ENCODE results near the gene ARHGEF17.

The ARHGEF17 gene

DNA sequence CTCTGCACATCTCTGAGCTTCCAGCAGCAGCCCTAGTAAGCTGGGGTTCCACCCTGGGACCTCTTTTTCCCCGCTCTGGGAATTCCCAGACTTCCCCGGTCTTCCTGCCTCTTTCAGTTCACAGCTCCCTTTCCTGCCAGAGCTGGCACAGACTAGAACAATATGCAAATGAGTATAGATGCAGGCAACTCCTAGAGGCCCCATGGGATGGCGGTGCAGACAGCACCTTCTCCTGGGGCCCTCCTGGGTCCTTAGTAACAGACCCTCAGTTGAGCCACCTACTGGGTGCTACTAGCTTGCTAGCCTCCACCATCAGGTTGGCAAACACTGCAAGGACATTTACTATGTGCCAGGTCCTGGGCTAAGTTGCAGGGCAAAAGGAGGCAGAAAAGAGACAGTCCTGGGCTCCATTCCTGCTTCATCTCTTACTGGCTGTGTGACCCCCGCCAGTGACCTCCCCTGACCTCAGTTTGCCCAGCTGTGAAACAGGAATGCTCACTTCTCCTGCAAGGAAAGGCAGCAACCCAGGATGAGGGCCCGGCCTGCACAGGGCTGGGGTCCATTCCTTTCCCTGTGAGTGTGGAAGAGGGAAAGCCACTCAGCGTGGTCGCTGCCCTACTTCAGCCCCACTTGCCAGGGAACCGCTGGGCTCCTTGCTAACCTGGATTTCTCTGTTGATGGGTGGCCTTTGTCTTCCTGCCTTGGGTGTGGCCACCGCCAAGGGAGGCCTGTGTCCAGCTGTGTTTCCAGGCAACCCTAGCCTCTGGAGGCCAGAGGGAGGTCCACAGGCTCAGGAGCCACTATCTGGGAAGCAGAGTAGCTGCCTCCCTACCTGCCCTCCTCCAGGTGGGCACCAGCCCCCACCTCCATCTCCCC lies 75.4 kb downstream of the ARHGEF17 start:
- no peak for DNase-seq

DNA sequence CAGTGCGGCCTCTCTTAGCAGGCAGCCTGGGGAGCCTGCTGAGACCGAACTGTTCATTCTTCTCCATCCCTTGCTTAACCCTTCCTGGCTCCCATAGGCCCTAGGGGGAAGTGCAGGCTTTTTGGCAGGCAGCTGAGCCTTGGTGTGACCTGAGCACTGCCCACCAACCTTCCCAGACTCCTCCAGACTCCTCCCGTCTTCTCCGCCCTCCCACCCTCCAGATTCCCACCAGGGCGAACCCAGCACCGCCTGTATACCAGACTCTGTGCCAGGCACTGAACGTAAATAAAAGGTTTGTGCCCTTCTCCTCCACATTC lies 76.0 kb downstream of the ARHGEF17 start:
- no peak for DNase-seq

- DNase-seq = no peak
These were observed 76.4 kb downstream of the ARHGEF17 start for GRCh38 chr11:73384531-73384871.

- DNase-seq = peak; percentile 61 to 90
These were observed 77.0 kb downstream of the ARHGEF17 start for GRCh38 chr11:73384872-73385689.

- peak in 1 of 2 donors; percentile 17 for DNase-seq
These were observed 77.9 kb downstream of the ARHGEF17 start for GRCh38 chr11:73386016-73386415.

- no peak for DNase-seq
These were observed 78.5 kb downstream of the ARHGEF17 start for GRCh38 chr11:73386546-73386945.

DNA sequence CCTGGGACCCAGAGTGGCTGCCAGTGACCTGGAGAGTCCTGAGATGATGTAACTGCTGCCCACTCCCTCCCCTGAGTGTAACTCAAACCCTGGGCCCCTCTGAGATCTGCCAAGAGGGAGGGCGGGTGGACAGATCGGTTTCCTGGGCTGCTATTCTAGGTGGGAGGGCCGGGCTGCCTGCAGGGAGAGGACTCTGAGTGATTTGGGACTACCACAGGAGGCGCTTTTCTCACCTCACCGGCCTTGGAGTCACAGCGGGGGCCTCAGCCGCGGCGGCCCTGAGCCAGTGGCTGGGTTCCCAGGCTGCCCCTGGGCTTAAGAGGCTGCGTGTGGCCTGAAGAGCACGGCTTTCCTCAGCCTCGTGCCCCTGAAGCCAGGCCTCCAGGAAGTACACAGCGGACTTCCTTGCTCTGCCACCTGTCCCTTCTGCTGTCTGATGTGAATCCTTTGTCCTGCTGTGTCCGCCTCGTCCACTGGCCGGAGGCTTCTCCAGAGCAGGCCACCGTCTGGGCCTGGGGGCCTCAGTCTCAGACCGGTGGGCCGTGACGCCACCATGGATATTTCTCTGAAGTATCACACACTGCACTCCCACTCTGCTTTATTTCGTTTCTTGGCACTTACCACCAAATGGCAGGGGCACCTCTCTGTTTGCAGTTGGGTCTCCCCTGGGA lies 79.7 kb downstream of the ARHGEF17 start:
- DNase-seq = no peak

DNA sequence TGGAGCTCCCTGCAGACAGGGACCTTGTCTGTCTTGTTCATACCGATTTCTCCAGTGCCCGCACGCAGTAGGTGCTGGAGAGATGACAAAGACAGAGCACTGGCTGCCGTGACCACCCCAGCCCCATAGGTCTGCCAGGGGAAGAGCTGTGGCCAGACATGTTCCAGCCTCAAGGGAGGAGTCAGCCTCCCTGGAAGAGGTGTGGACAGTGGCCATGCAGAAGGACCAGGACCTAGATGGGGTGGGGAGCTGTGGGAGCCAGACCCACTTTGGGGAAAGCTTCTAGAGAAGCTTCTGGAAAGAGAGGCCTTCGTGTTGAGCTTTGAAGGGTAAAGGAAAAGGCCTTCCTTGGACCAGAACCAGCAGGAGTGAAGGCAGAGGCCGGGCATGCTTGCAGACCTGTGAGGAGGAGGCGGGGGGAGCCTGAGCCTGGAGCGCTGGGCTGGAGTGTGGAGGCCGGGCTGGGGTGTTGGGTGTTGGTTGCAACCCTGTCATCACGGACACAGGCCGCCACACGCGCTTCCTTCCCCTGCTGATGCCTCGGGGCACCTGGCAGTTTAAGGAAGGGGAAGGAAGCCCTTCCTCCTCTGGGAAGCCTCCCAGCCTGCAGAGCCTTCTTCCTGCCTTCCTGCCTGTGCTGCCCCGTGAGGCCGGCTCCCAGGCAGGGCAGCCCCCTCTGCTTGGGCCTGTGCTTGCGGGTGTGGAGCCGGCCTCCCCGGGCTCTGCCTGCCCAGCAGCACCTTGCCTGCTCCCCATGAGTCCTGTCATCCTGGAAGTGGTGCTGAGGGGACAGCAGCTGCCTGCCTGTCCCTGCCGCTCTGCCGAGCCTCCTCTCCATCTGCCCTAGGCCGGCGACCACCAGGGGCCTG lies 80.4 kb downstream of the ARHGEF17 start:
- DNase-seq = peak in 1 of 2 donors; percentile 18

- no peak for DNase-seq
These were observed 81.1 kb downstream of the ARHGEF17 start for GRCh38 chr11:73389134-73389525.

DNA sequence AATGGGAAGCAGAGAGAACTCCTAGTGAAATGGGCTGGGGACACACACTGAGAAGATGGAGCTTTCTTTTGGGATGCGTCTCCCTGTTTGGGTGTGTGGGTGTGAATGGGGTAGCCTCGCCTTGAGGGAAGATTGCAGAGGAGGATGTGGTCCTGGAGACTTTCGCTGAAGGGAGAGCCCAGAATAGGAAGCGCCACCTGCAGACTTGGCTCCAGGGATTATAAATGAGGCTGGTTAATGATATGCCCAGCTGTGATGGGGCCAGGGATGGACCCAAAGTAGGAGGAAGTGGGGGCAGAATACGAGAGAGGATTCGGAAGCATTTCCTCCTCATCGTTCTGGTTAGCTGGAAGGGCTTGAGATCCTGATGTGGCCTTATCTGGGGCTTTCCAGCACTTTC lies 81.8 kb downstream of the ARHGEF17 start:
- DNase-seq = no peak

GRCh38 chr11:73390601-73391565 lies 82.8 kb downstream of the ARHGEF17 start:
- DNase-seq = no peak

DNA sequence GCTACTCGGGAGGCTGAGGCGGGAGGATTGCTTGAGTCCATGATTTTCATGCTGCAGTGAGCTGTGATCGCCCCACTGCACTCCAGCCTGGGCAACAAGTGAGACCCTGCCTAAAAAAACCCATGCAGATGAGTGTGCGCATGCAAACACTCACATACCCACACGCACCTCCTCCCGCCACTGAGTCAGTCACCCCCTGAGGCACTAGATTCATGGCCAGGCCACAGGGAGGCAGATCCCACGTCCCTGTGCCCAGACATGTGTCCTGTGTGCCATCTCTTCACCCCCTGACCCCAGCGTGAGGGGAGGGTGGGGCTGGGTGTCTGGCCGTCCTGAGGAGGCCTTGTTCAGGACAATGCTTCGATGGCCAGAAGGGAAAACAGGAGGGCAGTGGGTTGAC lies 83.6 kb downstream of the ARHGEF17 start:
- DNase-seq = no peak

GRCh38 chr11:73392108-73393010 lies 84.3 kb downstream of the ARHGEF17 start:
- DNase-seq = no peak

- DNase-seq = no peak
These were observed 84.9 kb downstream of the ARHGEF17 start for GRCh38 chr11:73393011-73393380.

GRCh38 chr11:73393479-73394415 lies 85.7 kb downstream of the ARHGEF17 start:
- peak; percentile 27 to 49 for DNase-seq

DNA sequence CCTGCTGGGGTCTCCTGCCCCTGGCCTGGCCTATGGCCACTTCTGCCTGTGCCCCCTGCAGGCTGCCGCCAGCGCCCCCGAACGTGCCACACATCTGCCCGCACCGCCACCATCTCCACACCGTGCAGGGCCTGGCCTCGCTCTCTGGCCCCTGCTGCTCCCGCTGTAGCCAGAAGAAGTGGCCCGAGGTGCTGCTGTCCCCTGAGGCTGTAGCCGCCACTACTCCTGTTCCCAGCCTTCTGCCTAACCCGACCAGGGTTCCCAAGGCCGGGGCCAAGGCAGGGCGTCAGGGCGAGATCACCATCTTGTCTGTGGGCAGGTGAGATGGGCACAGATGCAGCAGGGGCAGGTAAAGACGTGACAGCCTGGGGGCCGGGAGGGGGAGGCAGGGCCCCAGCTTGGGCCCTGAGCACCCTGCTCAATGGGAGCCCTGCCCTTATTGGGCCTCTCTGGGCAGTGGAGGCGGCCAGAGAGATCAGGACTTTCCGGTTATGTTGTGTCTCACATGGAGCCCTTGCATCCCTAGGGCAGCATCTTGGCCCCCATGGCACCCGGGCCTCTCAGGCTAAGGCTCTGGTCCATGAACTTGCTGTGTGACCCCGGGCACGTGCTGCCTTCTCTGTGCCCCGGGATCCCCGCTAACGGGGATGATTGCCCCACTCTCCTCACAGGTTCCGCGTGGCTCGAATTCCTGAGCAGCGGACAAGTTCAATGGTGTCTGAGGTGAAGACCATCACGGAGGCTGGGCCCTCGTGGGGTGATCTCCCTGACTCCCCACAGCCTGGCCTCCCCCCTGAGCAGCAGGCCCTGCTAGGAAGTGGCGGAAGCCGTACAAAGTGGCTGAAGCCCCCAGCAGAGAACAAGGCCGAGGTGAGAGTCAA lies 86.6 kb downstream of the ARHGEF17 start:
- no peak for DNase-seq

DNA sequence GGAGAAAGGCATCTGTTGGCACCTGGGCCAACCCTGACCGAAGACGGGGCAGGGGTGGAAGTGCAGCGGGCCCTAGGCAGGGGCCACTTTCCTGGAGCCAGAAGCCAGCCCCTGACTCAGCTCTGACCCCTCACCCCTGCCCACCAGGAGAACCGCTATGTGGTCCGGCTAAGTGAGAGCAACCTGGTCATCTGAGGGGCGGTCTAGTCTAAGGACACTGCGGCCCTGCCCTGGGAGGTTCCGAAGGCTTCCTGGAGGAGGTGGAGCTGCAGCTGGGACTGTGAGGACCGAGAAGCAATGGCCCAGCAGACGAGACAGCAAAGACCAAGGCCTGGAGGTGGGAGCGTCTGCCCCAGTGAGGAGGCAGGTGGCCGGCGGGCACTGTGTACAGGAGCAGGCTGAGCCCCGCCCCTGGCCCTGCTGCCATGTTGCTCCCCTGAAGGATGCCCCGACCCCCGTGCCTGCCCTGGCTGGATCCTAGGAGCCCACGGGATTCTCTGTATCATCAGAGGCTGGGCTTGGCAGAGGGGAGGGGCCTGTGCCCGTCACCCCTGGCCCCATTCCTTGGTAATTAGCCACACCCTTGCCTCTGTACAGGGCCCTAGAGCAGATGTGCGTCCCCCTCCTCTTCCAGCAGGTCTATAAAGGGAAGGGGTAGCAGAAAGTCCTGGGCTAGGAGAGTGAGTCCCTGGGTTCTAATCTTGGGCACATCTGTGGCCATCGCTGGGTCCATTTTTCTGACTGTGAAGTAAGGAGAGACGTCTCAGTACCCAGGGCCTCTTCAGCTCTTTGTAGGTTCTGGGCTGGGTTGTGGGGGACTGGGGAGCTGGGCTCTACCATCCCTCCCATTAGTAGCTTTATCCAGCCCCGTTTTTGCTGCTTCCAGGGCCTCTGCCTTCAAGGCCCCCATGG lies 87.5 kb downstream of the ARHGEF17 start:
- DNase-seq = no peak
